HG03565 (cell line): ENCODE results near the gene NUTM2G.
"Not testable (repeated sequence)": the region's sequence is repeated elsewhere in the genome, so short reads cannot be mapped to it uniquely, and the experiment has no call there.

Experiments
- ATAC-seq: cut with Tn5 transposase; IDR thresholded peaks from one replicate; pipeline ENCODE4 v1.9.1; 2021; ENCODE audit warnings: mild to moderate bottlenecking, moderate library complexity; ENCODE audit not compliant: unreplicated experiment

The NUTM2G gene

DNA sequence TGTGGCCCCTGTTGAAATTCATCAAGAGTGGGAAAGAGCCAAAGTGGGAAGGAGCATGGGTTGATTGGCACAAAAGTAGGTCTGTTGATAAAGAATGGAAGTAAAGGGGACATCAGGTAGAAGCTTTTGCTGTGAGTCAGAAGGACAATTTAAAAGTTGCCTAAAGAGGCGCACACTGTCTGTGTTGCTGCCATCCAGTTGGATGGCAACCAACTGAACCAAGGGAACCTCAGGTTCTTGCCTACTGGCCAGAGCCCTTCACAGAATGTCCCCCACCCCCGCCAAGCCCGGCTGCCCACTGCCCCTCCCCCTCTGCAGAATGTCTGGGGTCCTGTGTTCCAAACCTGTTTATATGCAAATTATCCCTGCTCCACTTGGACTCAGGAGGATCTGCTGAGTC, at the start of gene NUTM2G:
TSS of gene NUTM2G (plus strand) at position 301 of the 400 bp plus-strand sequence. CDS start 182 bp downstream, outside the sequence.
- not testable (repeated sequence) for ATAC-seq

GRCh38 chr9:96883922-96884321, 44.7 kb upstream of the NUTM2G start:
- no peak for ATAC-seq

GRCh38 chr9:96884443-96884842, 44.2 kb upstream of the NUTM2G start:
- ATAC-seq: no peak

GRCh38 chr9:96885424-96885823, 43.2 kb upstream of the NUTM2G start:
- no peak for ATAC-seq

DNA sequence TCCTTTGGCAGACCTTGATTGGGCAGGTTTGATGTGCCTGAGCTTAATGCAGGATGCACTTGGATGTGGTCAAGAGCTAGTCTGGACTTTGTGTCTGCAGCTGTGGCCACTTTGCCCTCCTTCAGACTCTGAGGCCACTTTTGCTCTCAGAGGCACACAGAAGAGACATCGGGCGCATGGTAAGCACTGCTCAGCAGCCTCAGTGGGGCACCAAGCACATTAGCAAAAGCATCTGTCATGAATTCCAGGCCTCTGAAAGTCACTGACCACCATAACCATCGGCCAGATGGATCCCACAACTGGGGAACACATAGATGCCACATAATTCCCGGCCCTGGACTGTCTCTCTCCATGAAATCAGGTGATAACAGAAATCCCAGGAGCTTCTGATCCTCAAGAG, 40.1 kb upstream of the NUTM2G start:
- no peak for ATAC-seq

DNA sequence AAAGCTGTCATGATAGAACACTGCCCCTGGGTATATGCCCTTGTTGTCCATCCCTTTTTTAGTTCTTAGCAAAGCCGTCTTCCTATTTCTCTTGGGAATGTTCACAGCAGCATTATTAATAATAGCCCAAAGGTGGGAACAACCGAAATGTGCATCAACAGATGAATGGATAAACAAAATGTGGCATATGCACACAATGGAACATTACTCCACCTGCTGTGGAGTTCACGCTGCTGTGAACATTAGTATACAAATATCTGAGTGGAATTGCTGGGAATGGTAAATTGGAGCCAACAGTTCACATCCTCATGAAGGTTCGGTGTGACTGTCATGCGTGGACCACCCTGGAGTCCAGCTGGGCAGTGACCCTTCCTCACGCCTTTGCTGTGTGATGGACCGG, 36.5 kb upstream of the NUTM2G start:
- ATAC-seq: no peak

- not testable (repeated sequence) for ATAC-seq
Observed at GRCh38 chr9:96900010-96900409, 28.6 kb upstream of the NUTM2G start.

- not testable (repeated sequence) for ATAC-seq
Observed at GRCh38 chr9:96904947-96905722, 23.5 kb upstream of the NUTM2G start.

GRCh38 chr9:96908479-96908878, 20.2 kb upstream of the NUTM2G start:
- not testable (repeated sequence) for ATAC-seq

DNA sequence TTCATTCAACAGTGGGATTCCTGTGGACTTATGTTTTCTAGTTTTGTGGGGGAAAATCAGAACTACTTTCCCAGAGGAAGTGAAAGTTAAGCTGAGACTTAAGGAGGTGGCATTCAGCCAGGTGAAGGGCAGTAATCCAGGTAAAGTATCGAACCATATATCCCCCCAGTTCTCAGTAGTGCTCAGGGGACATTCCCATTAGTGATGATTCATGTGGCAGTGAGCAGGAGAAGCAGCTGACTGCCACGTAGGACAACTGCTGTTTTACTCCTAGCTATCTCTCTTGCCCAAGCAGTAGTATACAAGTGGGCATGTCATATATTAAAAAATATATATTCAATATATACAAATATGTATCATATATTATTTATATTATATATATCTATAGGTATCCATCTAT, 13.1 kb upstream of the NUTM2G start:
- not testable (repeated sequence) for ATAC-seq

GRCh38 chr9:96916531-96916930, 12.1 kb upstream of the NUTM2G start:
- not testable (repeated sequence) for ATAC-seq

DNA sequence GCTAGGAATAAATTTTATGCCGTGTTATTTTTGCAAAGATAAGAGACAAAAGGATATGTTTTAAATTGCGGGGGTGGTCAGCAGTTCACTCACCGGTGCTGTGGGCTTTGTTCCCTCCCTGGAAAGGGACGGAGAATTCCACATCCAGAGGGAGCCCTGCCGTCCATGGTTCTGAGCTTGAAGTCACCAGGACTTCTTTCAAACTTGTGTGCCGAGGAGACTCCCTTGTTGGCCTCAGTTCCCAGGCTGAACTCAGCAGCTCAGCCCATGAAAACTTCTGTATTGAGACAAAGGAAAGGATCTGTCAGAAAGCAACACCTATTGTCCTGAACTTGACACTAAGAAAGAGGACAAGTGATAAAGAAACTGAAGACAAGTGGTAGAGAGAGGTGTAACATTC, 10.1 kb upstream of the NUTM2G start:
- not testable (repeated sequence) for ATAC-seq

DNA sequence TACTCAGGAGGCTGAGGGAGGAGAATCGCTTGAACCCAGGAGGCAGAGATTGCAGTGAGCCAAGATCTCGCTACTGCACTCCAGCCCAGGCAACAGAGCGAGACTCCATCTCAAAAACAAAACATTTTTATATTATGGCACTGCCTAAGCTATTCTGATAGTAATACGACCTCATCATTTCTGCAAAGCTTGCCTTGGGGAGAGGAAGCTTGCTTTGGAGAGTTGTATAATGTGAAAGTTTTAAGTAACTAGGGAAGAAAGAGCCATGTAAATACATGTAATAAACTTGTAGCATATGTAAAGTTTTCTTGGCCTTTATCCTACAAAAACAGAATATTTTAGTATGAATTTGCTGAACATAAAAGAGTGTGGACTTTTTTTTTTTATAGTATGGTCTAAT, 7.8 kb upstream of the NUTM2G start:
- ATAC-seq: not testable (repeated sequence)

DNA sequence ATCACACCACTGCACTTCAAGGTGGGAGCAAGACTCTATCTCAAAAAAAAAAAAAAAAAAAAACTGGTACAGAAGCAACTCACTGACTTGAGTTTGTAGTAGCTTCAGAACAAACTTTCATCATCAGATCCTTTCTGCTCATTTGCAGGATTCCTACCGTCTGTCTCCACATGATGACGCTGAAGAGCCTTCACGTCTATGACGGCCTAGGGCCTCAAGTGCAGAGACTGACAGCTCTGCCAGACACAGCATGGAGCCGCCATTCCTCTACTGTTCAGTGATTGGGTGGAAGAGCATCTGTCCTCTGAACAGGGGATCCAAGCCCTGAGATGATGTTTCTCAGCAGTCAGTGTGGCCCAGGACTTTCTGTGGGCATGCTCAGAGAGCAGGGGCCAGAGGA, 3.1 kb upstream of the NUTM2G start:
- ATAC-seq: not testable (repeated sequence)

- ATAC-seq: not testable (repeated sequence)
Observed at GRCh38 chr9:96931665-96932064, 3.0 kb downstream of the NUTM2G start.

DNA sequence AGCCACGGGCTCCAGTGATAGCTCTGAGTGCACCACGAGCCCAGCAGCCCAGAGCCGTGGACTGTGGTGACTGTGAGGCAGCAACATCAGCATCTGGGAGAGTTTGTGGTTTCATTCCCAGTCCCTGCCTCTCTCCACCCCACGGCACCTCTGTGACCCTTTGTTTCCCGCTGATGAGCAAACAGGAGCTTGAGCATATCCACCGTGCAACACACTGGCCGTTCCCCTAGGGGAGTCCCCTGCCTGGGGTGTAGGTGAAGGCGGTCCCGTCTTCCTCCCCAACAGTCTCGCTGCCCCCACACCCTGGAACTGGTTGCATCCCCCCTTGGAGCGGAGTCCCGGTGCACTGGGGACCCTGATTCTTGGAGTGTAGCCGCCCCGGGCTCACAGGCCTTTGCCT, 5.5 kb downstream of the NUTM2G start:
- not testable (repeated sequence) for ATAC-seq

GRCh38 chr9:96934706-96935105, 6.1 kb downstream of the NUTM2G start:
- ATAC-seq: not testable (repeated sequence)

GRCh38 chr9:96935401-96935800, 6.8 kb downstream of the NUTM2G start:
- not testable (repeated sequence) for ATAC-seq

DNA sequence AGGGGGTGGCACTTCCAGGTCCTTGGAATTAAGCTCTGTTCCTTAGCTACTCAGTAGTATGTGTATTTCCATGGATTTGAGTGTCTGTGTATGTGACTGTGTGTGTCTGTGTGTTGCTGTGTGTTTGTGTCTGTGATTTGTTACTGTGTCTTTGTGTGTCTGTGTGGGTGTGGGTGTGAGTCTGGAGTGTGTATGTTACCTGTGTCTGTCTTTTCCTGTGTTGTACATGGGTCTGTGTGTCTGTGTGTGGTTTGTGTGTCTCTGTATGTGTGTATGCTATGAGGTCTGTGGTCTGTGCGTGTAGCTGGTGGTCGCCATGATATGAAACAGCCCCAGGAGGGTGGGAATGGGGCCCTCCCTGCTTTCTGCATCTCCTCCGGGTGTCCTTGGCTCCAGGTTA, 8.8 kb downstream of the NUTM2G start:
- not testable (repeated sequence) for ATAC-seq

DNA sequence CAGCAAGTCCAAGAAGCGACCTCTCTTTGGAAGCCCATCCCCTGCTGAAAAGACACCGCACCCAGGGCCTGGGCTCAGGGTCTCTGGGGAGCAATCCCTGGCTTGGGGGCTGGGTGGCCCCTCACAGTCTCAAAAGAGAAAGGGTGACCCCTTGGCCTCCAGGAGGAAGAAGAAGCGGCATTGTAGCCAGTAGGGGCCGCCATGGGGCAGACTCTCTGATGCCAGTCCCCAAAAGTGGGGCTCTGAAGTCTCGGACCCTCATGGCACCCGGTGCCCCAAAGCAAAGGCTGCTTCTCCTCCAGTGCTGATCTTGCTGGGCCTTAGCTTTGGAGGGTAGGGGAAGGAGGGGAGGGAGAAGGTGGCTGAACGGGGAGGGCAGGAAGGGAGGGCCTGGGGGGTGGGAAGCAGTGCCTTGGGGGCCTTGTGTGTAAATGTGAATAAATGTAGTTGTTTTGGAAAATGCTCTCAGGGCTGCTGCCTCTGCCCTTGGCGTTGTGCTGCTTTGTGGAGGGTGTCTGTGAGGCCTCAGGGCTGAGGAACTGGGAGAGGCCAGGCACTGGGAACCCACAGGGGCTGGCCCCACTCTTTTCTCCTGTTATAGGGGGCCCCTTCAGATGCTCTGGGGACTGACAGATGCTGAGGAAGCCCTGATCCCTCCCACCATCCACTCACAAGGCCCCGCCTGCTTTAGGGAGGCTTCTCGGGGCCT, 10.5 kb downstream of the NUTM2G start:
- ATAC-seq: not testable (repeated sequence)

- not testable (repeated sequence) for ATAC-seq
Observed at GRCh38 chr9:96940982-96941381, 12.3 kb downstream of the NUTM2G start.

- not testable (repeated sequence) for ATAC-seq
Observed at GRCh38 chr9:96941628-96942027, 13.0 kb downstream of the NUTM2G start.
